HG03432 (cell line): ENCODE data around the gene OMA1.

Source experiments
- ATAC-seq: cut with Tn5 transposase; IDR thresholded peaks from one replicate; pipeline ENCODE4 v1.9.1; 2021; ENCODE audit warnings: mild to moderate bottlenecking, moderate library complexity; ENCODE audit not compliant: unreplicated experiment

Gene OMA1

GRCh38 chr1:58465176-58465575 is 81.3 kb downstream of the OMA1 start:
- ATAC-seq, result no peak

DNA sequence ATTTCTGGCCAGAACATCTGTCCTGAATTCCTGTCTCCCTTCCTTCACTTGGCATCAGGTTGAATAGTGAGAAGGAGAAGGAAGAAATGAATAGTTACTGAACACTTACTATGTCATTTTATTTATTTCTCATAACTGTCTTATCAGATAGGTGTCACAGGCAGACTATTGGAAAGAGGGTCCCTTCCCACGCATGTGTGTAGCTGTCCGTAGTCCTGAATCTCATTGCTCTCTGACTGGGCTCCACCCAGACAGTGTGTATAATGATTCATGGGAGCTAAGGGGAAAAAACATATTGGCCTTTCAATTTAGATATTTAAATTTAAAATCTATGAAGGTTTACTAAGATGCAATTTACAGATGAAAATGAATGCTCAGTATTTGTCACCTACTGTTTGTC is 86.1 kb downstream of the OMA1 start:
- no peak for ATAC-seq

GRCh38 chr1:58459911-58460310 is 86.6 kb downstream of the OMA1 start:
- ATAC-seq, result no peak

DNA sequence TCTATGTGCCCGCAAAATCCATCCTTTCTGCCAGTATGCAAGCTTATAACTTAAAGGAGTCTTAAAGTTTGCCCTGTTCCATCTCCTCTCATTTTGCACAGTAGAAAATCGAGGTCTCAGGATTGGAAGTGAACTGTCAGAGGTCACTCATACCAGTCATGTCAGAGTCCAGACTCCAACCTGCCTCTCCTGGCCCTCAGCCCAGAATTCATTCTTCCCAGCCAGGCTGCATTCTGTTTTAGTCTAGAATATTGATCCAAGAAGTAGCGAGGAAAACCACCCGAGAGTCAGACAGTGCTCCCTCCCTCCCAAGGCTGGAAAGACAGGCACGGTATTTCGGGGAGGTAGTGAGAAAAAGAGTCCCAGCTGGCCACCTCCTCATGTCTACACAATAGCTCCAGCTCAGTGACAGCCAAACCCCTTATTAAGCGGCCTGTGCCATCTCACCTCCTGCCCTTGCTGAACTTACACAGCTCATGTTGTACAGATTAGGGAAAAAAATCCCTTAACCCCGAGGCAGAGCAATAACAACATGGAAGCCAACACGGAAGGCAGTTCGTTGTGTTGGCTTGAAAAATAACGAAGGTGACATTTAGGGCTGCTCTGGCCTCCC is 89.4 kb downstream of the OMA1 start:
- ATAC-seq, result no peak

GRCh38 chr1:58456470-58456869 is 90.1 kb downstream of the OMA1 start:
- ATAC-seq, result no peak

GRCh38 chr1:58454807-58455206 is 91.7 kb downstream of the OMA1 start:
- ATAC-seq, result no peak

DNA sequence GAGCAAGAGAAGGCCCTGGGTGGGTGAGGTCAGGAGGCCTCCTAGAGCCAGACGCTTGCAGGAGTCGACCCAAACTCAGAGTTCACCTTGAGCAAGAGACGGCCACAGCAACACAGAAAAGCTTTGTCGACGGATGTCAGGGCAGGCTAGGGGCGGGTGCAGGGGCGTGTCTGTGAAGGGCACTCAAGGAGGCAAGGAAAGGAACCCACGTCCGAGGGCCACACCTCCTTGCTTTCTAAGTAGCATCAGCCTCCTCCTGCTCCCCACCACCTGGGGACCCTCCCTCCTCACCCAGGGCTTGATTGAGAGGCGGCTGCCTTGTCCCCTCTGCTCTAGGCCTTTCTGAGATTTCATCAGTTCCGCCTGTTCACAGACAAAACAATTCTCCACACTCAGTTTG is 92.1 kb downstream of the OMA1 start:
- no peak for ATAC-seq

GRCh38 chr1:58451560-58452191 is 94.8 kb downstream of the OMA1 start:
- ATAC-seq, result no peak

DNA sequence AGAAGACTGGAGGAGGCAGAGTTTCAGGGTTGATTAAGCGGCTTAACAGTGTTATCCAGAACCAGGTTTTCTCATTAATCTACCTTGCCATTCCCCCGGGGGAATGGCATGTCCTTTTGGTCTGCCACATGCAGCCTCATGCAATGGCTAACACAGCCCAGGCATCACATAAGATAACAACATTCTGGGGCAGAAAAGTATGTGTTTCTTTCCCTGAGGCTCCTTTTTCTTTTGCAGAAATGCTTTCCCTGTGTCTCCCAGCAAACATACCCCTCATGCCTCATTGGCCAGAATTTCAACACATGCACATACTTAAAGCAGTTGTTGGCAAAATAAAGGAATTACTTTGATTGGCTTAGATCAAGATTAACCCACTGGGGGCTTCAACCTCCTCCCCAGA is 98.6 kb downstream of the OMA1 start:
- ATAC-seq, result no peak

DNA sequence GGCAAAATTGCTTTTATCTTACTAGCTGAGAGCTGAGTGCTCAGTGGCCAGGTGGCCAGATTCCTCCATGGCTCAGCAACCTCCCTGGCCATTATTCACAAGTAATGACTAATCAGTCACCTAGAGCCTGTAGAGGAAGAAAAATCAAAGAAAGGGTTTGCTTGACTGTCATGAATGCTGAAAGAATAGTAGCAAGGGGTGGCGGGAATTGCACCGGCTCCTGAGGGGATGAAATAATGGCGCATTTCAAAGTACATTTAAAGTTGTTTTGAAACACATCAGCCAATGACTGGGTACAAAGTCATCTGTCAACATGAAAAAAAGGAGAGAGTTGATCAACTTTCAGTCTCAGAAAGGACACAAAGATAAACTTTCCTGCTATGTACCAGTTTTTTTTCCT is 99.5 kb downstream of the OMA1 start:
- ATAC-seq, result no peak

- ATAC-seq, result no peak
Observed at GRCh38 chr1:58446368-58446767, 100.2 kb downstream of the OMA1 start.

DNA sequence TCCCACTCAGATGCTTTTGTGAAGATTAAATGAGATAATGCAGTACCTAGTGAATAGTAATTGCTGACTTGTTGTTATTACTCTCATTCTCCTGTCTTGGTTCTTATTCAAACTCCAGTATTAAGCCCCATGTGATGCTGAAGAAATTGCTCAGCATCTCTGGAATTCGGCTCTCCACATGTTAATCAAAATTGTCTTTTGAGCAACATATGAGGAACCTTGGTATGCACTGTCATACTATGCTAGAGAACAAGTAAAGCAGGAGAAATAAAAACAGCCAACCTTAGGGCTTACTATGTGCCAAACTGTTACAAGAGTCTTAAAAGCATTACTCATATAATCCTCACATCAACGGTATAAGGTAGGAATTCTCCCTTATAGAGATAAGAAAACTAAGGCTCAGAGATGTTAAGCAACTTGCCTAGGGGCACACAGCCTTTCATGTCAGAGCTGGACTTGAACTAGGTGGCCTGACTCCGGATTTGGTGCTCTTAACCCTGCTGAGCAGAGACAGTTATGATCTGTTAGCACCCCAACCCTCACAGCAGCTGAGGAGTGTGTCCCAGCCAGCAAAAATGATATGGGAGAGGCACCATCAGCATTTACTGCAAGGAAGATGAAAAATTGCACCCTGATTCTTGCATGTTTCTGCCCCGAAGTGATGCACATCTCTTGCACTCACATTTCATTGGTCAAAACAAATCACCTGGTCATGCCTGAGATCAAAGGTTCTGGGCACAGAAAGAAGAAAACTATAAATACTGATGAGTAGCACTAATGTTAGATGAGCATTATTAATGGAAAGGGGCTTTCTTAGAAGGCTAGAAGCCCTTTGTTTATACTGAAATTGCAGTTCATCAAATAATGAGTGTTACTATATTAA is 102.3 kb downstream of the OMA1 start:
- no peak for ATAC-seq

DNA sequence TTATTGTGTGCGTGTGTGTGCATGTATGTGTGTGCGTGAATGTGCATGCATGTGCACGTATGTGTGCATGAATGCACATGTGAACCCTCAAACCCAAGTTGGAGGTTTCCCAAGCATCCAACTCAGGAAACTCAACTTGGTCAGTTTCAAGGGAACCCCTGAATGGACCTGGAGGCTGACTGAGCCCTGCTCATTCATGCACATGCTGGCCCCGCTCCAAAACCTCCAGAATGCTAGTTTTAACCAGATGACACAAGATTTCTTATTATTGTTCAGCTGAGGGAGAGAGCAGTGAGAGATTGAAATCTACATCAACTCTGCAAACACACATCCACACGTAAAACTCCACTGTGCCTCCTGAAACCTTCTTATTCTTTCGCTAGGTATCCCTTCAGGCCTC is 104.4 kb downstream of the OMA1 start:
- ATAC-seq, result no peak

- ATAC-seq, result no peak
Observed at GRCh38 chr1:58441699-58442098, 104.8 kb downstream of the OMA1 start.

DNA sequence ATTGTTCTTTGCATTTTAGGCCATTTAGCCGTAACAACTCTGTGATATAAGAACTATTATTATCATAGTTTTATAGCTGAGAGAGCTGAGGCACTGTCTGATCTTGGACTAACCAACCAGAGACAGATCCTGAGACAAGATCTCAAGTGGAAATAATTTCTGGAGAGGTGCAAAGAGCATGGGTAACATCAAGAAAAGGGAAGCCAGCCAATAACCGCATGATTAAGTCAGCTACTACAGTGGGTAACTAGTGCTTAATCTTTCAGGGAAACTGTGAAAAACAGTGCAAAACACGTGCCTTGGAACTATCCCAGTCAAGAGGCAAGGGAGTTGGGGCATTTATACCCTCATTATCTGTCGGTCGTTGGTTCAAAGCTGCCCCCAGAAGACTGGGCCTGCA is 105.8 kb downstream of the OMA1 start:
- ATAC-seq, result no peak

DNA sequence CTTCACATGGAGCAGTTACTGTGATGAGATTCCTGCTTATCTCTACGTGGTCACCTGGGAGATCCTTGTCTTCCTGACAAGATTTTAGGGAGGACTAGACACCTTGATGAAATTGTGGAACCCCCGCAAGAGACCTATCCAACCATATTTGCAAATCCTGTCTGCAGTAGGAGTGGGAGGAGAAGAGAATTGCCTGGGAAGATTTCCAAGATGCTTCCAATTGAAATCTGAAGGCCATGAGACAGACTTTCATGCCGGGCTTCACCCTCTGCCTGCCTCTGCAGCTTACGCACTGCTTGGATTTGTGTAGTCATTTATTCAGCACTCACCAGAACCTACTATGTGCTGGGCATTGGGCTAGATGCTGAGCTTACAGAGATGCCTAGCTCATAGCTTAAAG is 106.6 kb downstream of the OMA1 start:
- ATAC-seq, result no peak

DNA sequence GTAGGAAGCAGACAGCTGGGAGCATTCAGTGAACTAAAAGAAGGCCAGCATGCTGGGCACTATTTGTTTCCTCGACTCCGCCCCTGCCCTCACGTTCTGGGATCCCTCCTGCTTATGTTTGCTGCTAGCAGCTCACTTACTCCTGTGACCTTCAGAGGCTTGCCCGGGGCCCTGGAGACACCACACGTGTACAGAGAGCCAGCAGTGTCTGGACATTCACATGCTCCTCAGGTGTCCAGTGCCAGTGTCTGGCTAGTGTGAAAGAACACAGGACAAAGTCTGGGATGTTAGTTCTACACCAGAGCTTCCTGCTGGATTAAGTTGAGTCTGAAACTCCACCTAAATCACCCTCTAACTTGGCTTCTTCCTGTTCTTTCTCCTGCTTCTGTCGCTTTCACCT is 108.1 kb downstream of the OMA1 start:
- ATAC-seq, result no peak

DNA sequence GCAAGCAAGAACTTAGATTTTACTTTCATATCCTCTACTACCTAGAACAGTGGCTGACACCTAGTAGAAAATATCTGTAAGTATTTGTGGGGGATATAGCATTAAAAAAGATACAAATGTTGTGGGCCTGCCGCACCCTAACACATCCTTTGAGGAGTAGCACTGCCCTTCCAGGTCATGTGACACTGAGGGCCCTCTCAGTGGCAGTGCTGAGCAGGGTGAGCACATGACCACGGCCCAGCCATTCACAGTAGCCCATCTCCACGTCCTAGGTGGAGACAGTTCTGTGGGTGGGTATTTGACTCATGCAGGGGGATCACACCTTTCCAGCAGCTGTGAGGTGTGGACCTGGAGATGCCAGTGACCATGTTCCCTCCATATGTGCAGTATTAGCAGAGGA is 108.9 kb downstream of the OMA1 start:
- ATAC-seq, result no peak

DNA sequence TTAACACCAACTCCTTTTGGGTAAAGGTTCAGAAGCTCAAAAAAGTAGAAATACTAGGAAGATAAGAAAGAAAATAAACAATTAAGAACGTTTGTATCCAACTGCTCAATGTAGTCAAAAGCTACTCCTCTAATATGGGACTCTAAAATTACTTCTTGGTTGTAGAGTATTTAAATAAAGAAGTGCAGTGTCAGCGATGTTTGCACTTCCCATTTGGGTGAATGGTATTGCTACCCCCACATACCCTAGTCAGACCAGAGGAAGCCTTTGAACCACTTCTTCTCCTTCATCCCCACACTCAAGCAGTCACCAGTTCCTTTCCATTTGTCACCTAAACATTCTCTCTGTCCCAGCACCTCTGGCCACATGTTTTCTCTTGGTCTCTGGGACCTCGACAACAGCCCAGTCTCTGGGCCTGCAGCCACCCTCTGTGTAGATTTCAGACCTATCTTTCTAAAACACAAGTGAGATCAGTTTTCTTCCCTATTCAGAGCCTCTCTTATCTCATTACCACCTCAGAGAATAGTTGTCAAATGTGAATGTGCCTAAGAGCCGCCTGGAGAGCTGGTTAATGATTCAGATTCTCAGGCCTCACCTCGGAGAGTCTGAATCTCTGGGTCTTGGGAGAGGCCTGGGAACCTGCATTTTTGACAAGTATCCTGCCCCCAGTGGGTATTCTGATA is 109.8 kb downstream of the OMA1 start:
- no peak for ATAC-seq

DNA sequence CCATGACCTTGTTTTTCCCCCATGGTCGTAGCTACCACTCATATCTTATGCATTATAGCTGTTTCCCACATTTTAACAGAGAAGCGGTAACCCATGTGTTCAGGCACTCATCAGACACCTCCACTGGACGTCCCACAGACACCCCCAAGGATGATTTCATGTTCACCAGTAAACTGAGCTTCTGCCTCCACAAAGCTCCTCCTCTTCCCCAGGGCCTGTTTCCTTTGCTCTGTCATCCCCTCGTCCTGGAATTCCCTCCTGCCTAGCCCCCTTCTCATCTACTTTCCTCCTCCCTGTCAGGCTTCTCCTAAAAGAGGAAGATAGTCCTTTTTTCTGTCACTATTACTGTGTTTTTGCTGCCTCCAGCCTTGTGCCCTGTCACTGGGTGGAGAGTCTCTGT is 111.2 kb downstream of the OMA1 start:
- no peak for ATAC-seq

DNA sequence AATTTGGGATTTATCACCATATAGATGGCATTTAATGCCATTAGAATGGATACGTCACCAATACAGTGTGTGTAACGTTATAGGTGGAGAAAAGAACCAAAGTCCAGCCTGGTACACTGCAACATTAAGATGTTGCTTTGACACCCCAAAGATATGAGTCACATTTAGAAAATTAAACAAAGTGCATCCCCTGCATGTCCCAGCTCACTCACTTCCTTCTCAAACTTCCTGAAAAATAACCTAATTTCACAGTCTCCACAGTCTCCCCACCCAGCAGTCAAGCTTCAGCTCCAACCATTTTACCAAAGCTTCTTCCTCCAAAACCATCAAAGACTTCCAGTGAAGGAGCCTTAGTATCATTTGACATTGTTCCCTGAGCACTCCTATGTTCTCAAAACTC is 111.9 kb downstream of the OMA1 start:
- no peak for ATAC-seq

DNA sequence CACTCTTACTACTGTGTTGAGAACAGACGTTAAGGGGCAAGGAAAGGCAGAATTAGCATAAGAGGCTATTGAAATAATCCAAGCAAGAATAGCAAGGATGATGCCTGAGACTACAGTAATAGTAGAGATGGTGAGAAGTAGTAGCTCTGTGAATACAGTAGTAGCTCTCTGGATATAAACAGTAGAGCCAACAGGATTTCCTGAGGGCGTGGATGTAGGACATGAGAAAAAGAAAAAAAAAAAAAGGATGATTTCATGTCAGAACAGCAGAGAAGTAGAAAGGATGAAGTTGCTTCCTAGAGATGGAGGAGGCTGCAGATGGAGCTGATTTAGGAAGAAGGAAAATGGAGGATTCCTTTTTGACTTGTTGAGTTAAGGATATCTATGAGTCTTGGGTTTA is 112.3 kb downstream of the OMA1 start:
- no peak for ATAC-seq
